Sigmoid colon (tissue), 7 donors: ENCODE results near the gene NAXE. TPM values are rescaled to one million over a fixed set of nuclear protein-coding genes. Genes with fewer than 3 reads are reported as not detected.

Experiments
- DNase-seq: peaks from one replicate; pipeline ENCODE4 v3.0.0-alpha.2; 2019
- H3K27ac ChIP-seq, 4 donors: fragments of 200-600 bp; sonication (generic); one replicate each; pipeline ENCODE4 v1.5.1; 2016 to 2019; ENCODE audit warnings: mild to moderate bottlenecking in 1 of 4
- H3K27me3 ChIP-seq, 3 donors: fragments of 200-600 bp; sonication (generic); one replicate each; pipeline ENCODE4 v1.5.1; 2019; ENCODE audit warnings: mild to moderate bottlenecking in 1 of 3
- H3K36me3 ChIP-seq, 4 donors: fragments of 200-600 bp; sonication (generic); one replicate each; pipeline ENCODE4 v1.5.1; 2016 to 2019
- H3K4me1 ChIP-seq, 4 donors: fragments of 200-600 bp; sonication (generic); one replicate each; pipeline ENCODE4 v1.5.1; 2017 to 2019
- H3K4me3 ChIP-seq, 4 donors: fragments of 200-600 bp; sonication (generic); one replicate each; pipeline ENCODE4 v1.5.1; 2017 to 2019; ENCODE audit warnings: mild to moderate bottlenecking in 2 of 4, moderate library complexity in 1 of 4
- H3K9me3 ChIP-seq, 4 donors: fragments of 200-600 bp in 3 of 4; sonication (generic) in 3 of 4; one replicate each; pipeline versions ENCODE4 v1.5.1 to v1.6.1; 2013 to 2019
- EP300 ChIP-seq, 4 donors: sonication (generic); formaldehyde crosslinking; IDR thresholded peaks; one replicate each; pipeline ENCODE4 v1.6.1; 2017; ENCODE audit warnings: antibody characterized with exemption in 4 of 4
- POLR2A ChIP-seq, 2 donors: fragments of 450-650 bp; IDR thresholded peaks; one replicate each; pipeline ENCODE4 v1.6.1; 2016; ENCODE audit warnings: antibody characterized with exemption in 2 of 2, mild to moderate bottlenecking in 2 of 2, moderate library complexity in 2 of 2
- POLR2AphosphoS5 ChIP-seq, 4 donors: sonication (generic); formaldehyde crosslinking; IDR thresholded peaks; one replicate each; pipeline ENCODE4 v1.6.1; 2017; ENCODE audit warnings: antibody characterized with exemption in 4 of 4
- WGBS, 2 donors: extraction: QIAGEN DNeasy Blood & Tissue Kit; methylation state at CpG; one replicate each; pipeline ENCODE4 v1.1.7; 2013; 5-methylcytosine and 5-hydroxymethylcytosine counted together
- intact Hi-C: fragments of 100-400 bp; cut with DNase I; formaldehyde crosslinking; loops from one replicate; pipeline ENCODE4 v1.15.1; 2023
- polyA plus RNA-seq, 3 donors: library from polyadenylated mRNA; stranded (reverse); fragments of 200-250 nt; gene quantifications; one replicate each; pipeline ENCODE4 v1.2.3, GENCODE V29; 2013
- total RNA-seq, 4 donors: library from RNA; depleted of rRNA; stranded (reverse); fragments of >200 nt; gene quantifications; one replicate each; pipeline ENCODE4 v1.1.0, GENCODE V29; 2016
- TF ChIP-seq, protein P1 (sequence below), 4 experiments: fragments of 450-650 bp in 3 of 4; fragments of 200-600 bp in 1 of 4; IDR thresholded peaks; one replicate each; pipeline ENCODE4 v1.5.1; 2016 to 2019; ENCODE audit warnings: antibody characterized with exemption in 4 of 4, mild to moderate bottlenecking in 3 of 4, moderate library complexity in 2 of 4
- donor health status: healthy with polysubstance abuse.
- donor health status: Bipolar disorder and iron deficiency.
- donor health status: healthy.

The NAXE gene
- total and polyA plus RNA-seq, 7 donors = 59.3 to 113 (median 80.8) TPM

DNA sequence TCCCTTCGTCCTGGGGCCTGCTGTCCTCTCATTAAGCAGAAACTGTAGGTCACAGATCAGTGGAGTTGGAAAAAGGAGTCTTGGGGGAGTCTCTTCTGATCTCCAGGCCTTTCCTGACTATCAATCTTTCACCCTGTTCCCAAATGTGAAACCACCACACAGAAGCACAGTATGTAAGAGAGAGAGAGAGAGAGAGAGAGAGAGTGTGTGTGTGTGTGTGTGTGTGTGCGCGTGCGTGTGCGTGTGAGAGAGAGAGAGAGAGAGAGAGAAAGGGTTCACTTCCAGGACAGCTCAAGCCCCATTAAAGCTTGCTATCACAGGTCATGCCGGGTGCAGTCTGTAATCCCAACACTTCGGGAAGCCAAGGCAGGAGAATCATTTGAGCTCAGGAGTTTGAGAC is 13.5 kb upstream of the NAXE start:
- TF ChIP-seq, protein P1, sequence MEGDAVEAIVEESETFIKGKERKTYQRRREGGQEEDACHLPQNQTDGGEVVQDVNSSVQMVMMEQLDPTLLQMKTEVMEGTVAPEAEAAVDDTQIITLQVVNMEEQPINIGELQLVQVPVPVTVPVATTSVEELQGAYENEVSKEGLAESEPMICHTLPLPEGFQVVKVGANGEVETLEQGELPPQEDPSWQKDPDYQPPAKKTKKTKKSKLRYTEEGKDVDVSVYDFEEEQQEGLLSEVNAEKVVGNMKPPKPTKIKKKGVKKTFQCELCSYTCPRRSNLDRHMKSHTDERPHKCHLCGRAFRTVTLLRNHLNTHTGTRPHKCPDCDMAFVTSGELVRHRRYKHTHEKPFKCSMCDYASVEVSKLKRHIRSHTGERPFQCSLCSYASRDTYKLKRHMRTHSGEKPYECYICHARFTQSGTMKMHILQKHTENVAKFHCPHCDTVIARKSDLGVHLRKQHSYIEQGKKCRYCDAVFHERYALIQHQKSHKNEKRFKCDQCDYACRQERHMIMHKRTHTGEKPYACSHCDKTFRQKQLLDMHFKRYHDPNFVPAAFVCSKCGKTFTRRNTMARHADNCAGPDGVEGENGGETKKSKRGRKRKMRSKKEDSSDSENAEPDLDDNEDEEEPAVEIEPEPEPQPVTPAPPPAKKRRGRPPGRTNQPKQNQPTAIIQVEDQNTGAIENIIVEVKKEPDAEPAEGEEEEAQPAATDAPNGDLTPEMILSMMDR (IDR thresholded peaks at IDR 0.05) = no peak
- no peak for TF ChIP-seq POLR2A (IDR thresholded peaks at IDR 0.05)
- TF ChIP-seq EP300 (IDR thresholded peaks at IDR 0.05) = no peak
- no peak for TF ChIP-seq POLR2AphosphoS5 (IDR thresholded peaks at IDR 0.05)
- 50 to 61% methylated on average over 7 of the region's 7 CpGs for WGBS, 2 donors

DNA sequence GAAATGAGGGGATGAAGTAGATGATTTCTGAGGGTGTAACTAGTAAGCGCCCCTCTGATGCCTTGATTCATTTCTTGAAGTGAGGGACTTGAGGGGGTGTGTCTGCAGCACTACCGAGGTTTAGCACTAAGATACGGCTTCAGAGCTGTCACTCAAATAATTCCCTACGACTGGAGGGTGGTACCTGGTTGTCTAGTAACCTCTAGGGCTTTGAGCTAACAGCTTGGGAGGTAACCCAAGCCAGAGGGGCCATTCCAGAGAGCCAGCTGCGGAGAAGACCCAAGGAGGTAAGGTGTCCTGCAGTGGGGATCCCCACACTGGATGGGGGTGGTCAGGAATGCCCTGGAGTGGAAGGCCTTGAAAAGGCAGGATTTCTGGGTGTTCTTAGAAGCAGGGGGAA is 12.1 kb upstream of the NAXE start, which contains the start of gene TTC24:
Gene TTC24 (plus strand): TSS at position 252 of the 400 bp plus-strand sequence. CDS start 1,642 bp downstream, outside the sequence.
- peaks cover 0 to 7% (median 0%) of the 10 kb centered on the region in 4 donors for H3K4me1 ChIP-seq
- intact Hi-C loops = no loop called here

More for the DNA sequence above, 13.5 kb upstream of the NAXE start:
- Histone ChIP-seq H3K36me3 (no peaks in the 10 kb centered on the region), H3K27me3 (no peaks in the 10 kb centered on the region), H3K9me3 (no peaks in the 10 kb centered on the region), H3K27ac (no peak overlapping the region), H3K4me1 (no peaks in the 10 kb centered on the region), H3K4me3 (no peak overlapping the region)
- intact Hi-C loops = no loop called here
- peak; percentile 10 for DNase-seq

DNA sequence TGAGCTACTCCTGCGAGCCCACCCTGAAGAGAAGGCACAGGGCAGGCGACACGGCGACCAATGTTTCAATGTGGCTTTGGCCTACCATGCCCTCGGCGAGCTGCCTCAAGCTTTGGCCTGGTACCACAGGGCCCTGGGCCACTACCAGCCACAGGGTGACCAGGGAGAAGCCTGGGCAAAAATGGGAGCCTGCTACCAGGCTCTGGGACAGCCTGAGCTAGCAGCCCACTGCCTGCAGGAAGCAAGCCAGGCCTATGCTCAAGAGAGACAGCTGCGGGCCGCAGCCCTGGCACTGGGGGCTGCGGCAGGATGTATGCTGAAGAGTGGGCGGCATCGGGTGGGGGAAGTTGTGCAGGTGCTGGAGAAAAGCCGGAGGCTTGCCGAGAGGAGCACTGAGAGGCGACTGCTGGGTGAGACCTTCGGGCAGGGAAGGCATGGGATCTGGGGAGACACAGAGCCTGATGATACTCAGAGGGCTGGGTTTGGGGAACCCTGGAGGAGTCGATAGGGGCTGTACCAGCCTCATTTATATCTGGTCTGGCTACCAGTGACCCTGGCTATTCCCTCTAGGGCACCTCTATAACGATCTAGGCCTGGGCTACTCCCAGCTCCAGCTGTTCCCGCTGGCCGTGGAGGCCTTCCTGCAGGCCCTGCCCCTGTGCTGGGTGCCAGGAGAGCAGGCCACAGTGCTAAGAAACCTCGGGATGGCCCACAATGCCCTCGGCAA is 9.8 kb upstream of the NAXE start:
- Histone ChIP-seq H3K4me3 (no peak overlapping the region), H3K4me1 (peaks cover 0 to 7% (median 0%) of the 10 kb centered on the region in 4 donors), H3K27ac (no peak overlapping the region), H3K9me3 (no peaks in the 10 kb centered on the region), H3K36me3 (no peaks in the 10 kb centered on the region), H3K27me3 (no peaks in the 10 kb centered on the region)
- TF ChIP-seq, protein P1 (IDR thresholded peaks at IDR 0.05) = no peak
- TF ChIP-seq EP300 (IDR thresholded peaks at IDR 0.05) = no peak
- no peak for TF ChIP-seq POLR2AphosphoS5 (IDR thresholded peaks at IDR 0.05)
- TF ChIP-seq POLR2A (IDR thresholded peaks at IDR 0.05) = no peak
- intact Hi-C loops = loop anchor here (2.0 kb wide), 1 partner anchor 77 kb away; no protein-coding TSS in a partner anchor
- peak; percentile 47 for DNase-seq
- WGBS, 2 donors = 64 to 84% methylated on average over 21 of the region's 21 CpGs

More for the DNA sequence above, 12.1 kb upstream of the NAXE start, which contains the start of gene TTC24:
- Histone ChIP-seq H3K36me3 (no peaks in the 10 kb centered on the region), H3K27ac (no peak within 1 kb of the TSS), H3K4me3 (no peak within 1 kb of the TSS), H3K27me3 (no peaks in the 10 kb centered on the region), H3K9me3 (no peaks in the 10 kb centered on the region)
- TF ChIP-seq POLR2AphosphoS5 (IDR thresholded peaks at IDR 0.05) (no peak), POLR2A (IDR thresholded peaks at IDR 0.05) (no peak), EP300 (IDR thresholded peaks at IDR 0.05) (no peak)
- TF ChIP-seq, protein P1 (IDR thresholded peaks at IDR 0.05) = no peak
- peak; percentile 6 for DNase-seq
- WGBS, 2 donors = 72 to 81% methylated on average over 5 of the region's 5 CpGs

DNA sequence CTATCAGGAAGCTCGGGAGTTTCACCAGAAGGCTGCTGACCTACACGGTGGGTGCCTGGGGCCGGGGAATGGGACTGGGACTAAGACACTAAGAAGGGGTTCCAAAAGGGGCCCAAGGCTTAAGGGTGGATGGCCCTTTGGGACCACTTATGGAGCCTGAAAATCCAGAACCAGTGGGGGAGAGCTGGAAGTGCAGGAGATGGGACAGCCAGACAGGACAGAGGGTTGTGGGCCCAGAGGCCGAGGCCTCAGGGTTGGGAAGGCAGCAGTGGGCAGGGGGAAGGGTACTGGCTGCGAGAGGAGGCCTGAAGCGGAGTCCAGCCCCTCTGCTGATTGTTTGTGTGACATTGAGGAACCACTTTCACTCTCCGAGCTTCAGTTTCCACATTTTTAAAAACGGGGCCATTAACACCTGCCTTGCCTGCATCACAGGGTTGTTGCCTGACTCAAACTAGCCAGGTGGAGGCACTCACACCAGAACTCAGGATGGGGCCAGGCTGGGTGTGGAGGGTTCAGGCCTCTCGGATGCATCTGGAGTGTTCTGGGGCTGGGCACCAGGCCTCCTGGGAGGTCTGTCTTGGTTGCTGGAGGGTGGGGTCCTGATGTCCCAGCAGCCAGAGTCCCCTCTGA is 9.1 kb upstream of the NAXE start:
- H3K36me3 ChIP-seq = no peaks in the 10 kb centered on the region
- no peak overlapping the region for H3K4me3 ChIP-seq
- H3K4me1 ChIP-seq = peaks cover 0 to 7% (median 0%) of the 10 kb centered on the region in 4 donors
- intact Hi-C loops = loop anchor here (2.0 kb wide), 1 partner anchor 76 kb away; no protein-coding TSS in a partner anchor
- H3K9me3 ChIP-seq = no peaks in the 10 kb centered on the region
- H3K27me3 ChIP-seq = no peaks in the 10 kb centered on the region
- no peak overlapping the region for H3K27ac ChIP-seq
- TF ChIP-seq POLR2A (IDR thresholded peaks at IDR 0.05) = no peak
- TF ChIP-seq, protein P1 (IDR thresholded peaks at IDR 0.05) = no peak
- TF ChIP-seq EP300 (IDR thresholded peaks at IDR 0.05) = no peak
- DNase-seq = no peak
- WGBS, 2 donors = 56 to 84% methylated on average over 9 of the region's 9 CpGs
